ENCODE data around the gene OR10J1. TPM values are rescaled to one million over a fixed set of nuclear protein-coding genes. Genes with fewer than 3 reads are reported as not detected.

OR10J1 gene
- total RNA-seq, 4 donors from 2014 or later, result not detected

- Histone ChIP-seq H3K27ac (no peak overlapping the region), H3K36me3 (no peaks in the 10 kb centered on the region), H3K9me3 (no peaks in the 10 kb centered on the region), H3K27me3 (no peaks in the 10 kb centered on the region), H3K4me1 (no peaks in the 10 kb centered on the region), H3K4me3 (no peak overlapping the region)
- 36 to 48% methylated on average over 4 of the region's 4 CpGs for WGBS, 2 donors (ENCODE audit: low coverage in 1 of 2)
- intact Hi-C loops (cut with DNase I; ENCODE audit: low total_unique reads) (no loop called here), in situ Hi-C loops (cut with MboI; ENCODE audit: low pct_ligation_motif_present in 1 of 4, low pct_unique_long_range_greater_than_20kb in 1 of 4, low sequenced_read_pairs in 3 of 4) (no loop called here)
- DNase-seq, result no peak
- no peak for TF ChIP-seq EP300 (IDR thresholded peaks at IDR 0.05; ENCODE audit: low read depth)
- TF ChIP-seq POLR2AphosphoS5 (IDR thresholded peaks at IDR 0.05), result no peak
- no peak for TF ChIP-seq POLR2A (IDR thresholded peaks at IDR 0.05)
- TF ChIP-seq, protein P1, sequence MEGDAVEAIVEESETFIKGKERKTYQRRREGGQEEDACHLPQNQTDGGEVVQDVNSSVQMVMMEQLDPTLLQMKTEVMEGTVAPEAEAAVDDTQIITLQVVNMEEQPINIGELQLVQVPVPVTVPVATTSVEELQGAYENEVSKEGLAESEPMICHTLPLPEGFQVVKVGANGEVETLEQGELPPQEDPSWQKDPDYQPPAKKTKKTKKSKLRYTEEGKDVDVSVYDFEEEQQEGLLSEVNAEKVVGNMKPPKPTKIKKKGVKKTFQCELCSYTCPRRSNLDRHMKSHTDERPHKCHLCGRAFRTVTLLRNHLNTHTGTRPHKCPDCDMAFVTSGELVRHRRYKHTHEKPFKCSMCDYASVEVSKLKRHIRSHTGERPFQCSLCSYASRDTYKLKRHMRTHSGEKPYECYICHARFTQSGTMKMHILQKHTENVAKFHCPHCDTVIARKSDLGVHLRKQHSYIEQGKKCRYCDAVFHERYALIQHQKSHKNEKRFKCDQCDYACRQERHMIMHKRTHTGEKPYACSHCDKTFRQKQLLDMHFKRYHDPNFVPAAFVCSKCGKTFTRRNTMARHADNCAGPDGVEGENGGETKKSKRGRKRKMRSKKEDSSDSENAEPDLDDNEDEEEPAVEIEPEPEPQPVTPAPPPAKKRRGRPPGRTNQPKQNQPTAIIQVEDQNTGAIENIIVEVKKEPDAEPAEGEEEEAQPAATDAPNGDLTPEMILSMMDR (IDR thresholded peaks at IDR 0.05), result no peak
These were observed 3.1 kb upstream of the OR10J1 start for GRCh38 chr1:159436469-159436868.

GRCh38 chr1:159441360-159441759 is 1.8 kb downstream of the OR10J1 start:
- H3K27ac ChIP-seq, result no peak overlapping the region
- H3K4me1 ChIP-seq, result no peaks in the 10 kb centered on the region
- intact Hi-C loops (cut with DNase I; ENCODE audit: low total_unique reads) (no loop called here), in situ Hi-C loops (cut with MboI; ENCODE audit: low pct_ligation_motif_present in 1 of 4, low pct_unique_long_range_greater_than_20kb in 1 of 4, low sequenced_read_pairs in 3 of 4) (no loop called here)
- H3K36me3 ChIP-seq, result no peaks in the 10 kb centered on the region
- TF ChIP-seq, protein P1 (IDR thresholded peaks at IDR 0.05), result no peak
- TF ChIP-seq EP300 (IDR thresholded peaks at IDR 0.05; ENCODE audit: low read depth) (no peak), POLR2AphosphoS5 (IDR thresholded peaks at IDR 0.05) (no peak), POLR2A (IDR thresholded peaks at IDR 0.05) (no peak)
- no peak for DNase-seq
- no peaks in the 10 kb centered on the region for H3K9me3 ChIP-seq
- H3K27me3 ChIP-seq, result no peaks in the 10 kb centered on the region
- H3K4me3 ChIP-seq, result no peak overlapping the region

DNA sequence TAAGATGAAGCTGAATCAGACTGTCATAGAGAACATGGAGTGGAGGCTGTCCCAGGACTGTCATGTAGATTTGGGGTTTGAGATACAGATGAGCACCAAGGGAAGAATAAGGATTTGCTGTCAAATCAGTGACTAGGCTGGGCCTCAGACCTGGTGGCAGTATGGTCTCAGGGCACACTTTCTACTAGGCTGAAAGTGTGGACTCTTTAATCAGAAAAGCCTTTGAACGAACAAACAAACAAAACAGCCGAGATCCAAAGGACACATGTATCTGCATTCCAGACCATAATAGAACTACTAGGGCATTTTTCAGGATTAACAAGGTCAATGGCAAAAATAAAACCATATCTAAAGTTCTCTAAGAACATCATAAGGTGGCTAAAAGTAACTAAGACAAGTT is 2.9 kb downstream of the OR10J1 start:
- no peaks in the 10 kb centered on the region for H3K27me3 ChIP-seq
- H3K9me3 ChIP-seq, result no peaks in the 10 kb centered on the region
- WGBS, 2 donors (ENCODE audit: low coverage in 1 of 2), result 49 to 65% methylated on average over 2 of the region's 2 CpGs
- H3K36me3 ChIP-seq, result no peaks in the 10 kb centered on the region
- H3K4me1 ChIP-seq, result no peaks in the 10 kb centered on the region
- in situ Hi-C loops (cut with MboI; ENCODE audit: low pct_ligation_motif_present in 1 of 4, low pct_unique_long_range_greater_than_20kb in 1 of 4, low sequenced_read_pairs in 3 of 4) (no loop called here), intact Hi-C loops (cut with DNase I; ENCODE audit: low total_unique reads) (no loop called here)
- no peak for DNase-seq
- TF ChIP-seq, protein P1 (IDR thresholded peaks at IDR 0.05), result no peak
- TF ChIP-seq POLR2A (IDR thresholded peaks at IDR 0.05) (no peak), EP300 (IDR thresholded peaks at IDR 0.05; ENCODE audit: low read depth) (no peak), POLR2AphosphoS5 (IDR thresholded peaks at IDR 0.05) (no peak)
- H3K4me3 ChIP-seq, result no peak overlapping the region
- H3K27ac ChIP-seq, result no peak overlapping the region

DNA sequence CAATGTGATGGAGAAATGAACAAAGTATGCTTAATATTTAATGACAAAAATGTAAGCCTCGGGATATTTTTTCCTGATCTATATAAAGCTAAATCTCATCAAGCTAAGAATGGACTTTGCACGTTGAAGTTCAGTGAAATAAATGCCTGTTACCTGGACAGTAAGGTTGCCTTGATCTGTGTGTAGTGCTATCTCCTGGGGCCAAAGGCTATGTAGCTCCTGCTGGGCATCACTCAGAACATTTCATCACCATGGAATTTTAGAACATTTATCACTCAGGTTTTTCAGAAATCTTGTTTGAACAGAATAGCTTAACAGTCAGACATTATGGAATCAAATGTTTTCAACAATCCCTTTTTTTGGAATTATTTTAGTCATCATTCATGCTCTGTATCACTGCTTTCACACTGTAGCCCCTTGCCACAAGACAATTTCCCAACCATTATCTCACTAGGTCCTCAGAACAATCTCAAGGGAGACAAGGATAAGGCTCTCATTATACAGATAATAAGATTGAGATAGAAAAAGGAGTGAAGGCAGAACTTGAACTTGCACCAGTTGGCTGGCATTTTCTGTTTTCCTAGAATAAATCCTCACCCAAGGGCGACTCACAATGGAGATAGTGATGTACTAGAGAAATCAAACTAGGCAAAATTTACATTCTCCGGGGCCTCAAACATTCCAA is 3.7 kb downstream of the OR10J1 start:
- in situ Hi-C loops (cut with MboI; ENCODE audit: low pct_ligation_motif_present in 1 of 4, low pct_unique_long_range_greater_than_20kb in 1 of 4, low sequenced_read_pairs in 3 of 4) (no loop called here), intact Hi-C loops (cut with DNase I; ENCODE audit: low total_unique reads) (no loop called here)
- H3K27ac ChIP-seq, result no peak overlapping the region
- no peak for DNase-seq
- 39 to 52% methylated on average over 2 to 4 of the region's 4 CpGs for WGBS, 2 donors (ENCODE audit: low coverage in 1 of 2)
- no peaks in the 10 kb centered on the region for H3K4me1 ChIP-seq
- H3K36me3 ChIP-seq, result no peaks in the 10 kb centered on the region
- TF ChIP-seq, protein P1 (IDR thresholded peaks at IDR 0.05), result no peak
- TF ChIP-seq POLR2A (IDR thresholded peaks at IDR 0.05), result no peak
- H3K27me3 ChIP-seq, result no peaks in the 10 kb centered on the region
- no peaks in the 10 kb centered on the region for H3K9me3 ChIP-seq
- H3K4me3 ChIP-seq, result no peak overlapping the region

Measured in transverse colon (tissue), 4 donors.